Calu3 (cell line): ENCODE data around the gene SF3A2. TPM values are rescaled to one million over a fixed set of nuclear protein-coding genes. Genes with fewer than 3 reads are reported as not detected.

Source experiments
- BruUV-seq: library from RNA; stranded (reverse); fragments of 400-500 nt; replicated peaks from 2 replicates; lab custom pipeline; 2021; lab: Mats Ljungman, UMichigan
- CTCF ChIA-PET: fragments of 300-600 bp; sonication (Branson Sonifier 250); formaldehyde crosslinking; loops from one replicate; lab custom pipeline; 2022; ENCODE audit warnings: antibody characterized with exemption; lab: Charles Lee
- DNase-seq: peaks from one replicate; pipeline ENCODE4 v3.0.0; 2022
- H3K27ac Mint-ChIP-seq: one replicate; pipeline ENCODE4 v1.8.0; 2022; ENCODE audit warnings: mixed read lengths; ENCODE audit not compliant: unreplicated experiment
- H3K27me3 Mint-ChIP-seq: one replicate; pipeline ENCODE4 v1.8.0; 2022; ENCODE audit warnings: mixed read lengths; ENCODE audit not compliant: unreplicated experiment
- H3K36me3 Mint-ChIP-seq: one replicate; pipeline ENCODE4 v1.8.0; 2022; ENCODE audit warnings: mild to moderate bottlenecking, moderate library complexity, mixed read lengths; ENCODE audit not compliant: insufficient read depth, unreplicated experiment
- H3K4me1 Mint-ChIP-seq: one replicate; pipeline ENCODE4 v1.8.0; 2022; ENCODE audit warnings: mild to moderate bottlenecking, low read depth, mixed read lengths; ENCODE audit not compliant: unreplicated experiment
- H3K4me3 Mint-ChIP-seq: one replicate; pipeline ENCODE4 v1.8.0; 2022; ENCODE audit warnings: mild to moderate bottlenecking, low read depth, moderate library complexity, mixed read lengths; ENCODE audit not compliant: unreplicated experiment
- H3K9me3 Mint-ChIP-seq: one replicate; pipeline ENCODE4 v1.8.0; 2022; ENCODE audit warnings: low read depth, mixed read lengths; ENCODE audit not compliant: unreplicated experiment
- intact Hi-C: fragments of 100-400 bp; cut with micrococcal nuclease; formaldehyde crosslinking; loops from one replicate; pipeline ENCODE4 v1.10.0; 2022; ENCODE audit not compliant: unreplicated experiment
- total RNA-seq: library from RNA; stranded (reverse); gene quantifications from 2 replicates; pipeline ENCODE4 v1.2.3, GENCODE V29; 2022
- TF ChIP-seq, protein P1 (sequence below): fragments of 200-600 bp; IDR thresholded peaks from one replicate; pipeline ENCODE4 v1.8.0; 2022; ENCODE audit warnings: antibody characterized with exemption; ENCODE audit not compliant: unreplicated experiment

SF3A2 gene
- total RNA-seq, 1 experiment from 2014 or later: 83.6 TPM

DNA sequence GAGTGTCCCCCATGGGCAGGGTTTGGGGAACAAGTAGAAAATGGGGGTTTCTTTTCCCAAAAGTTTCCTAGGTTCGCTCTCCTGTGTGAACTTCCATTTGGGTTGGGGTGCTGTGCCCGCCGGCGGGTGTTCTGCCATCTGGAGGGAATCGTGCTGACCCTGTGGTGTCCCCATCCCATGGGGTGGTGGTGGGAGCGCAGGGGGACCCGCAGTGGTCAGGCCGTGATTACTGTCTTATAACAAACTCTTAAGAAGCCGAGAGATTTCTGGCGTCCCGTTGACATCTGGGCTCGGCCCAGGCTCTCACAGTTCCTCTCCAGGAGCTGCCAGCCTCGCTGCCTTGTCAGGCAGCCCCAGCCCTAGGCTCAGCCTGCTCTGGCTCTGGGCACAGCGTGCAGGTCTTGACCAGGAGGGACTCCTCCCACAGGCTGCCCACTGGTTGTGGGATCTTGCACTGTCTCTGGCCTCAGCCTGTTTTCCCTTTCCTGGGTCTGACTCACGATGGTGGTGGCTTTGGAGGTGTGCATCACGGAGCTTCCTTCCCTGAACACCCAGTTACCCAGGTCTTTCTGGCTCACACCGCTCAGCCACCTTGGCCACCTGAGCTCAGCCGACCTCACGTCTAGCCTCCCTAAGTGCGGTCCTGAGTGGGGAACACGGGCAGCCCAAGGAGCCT is 35.0 kb upstream of the SF3A2 start:
- intact Hi-C loops: no loop called here
- Mint-ChIP-seq H3K4me3 (no peak overlapping the region), H3K9me3 (no peaks in the 10 kb centered on the region), H3K36me3 (peaks cover 28% of the 10 kb centered on the region), H3K27ac (no peak overlapping the region), H3K27me3 (no peaks in the 10 kb centered on the region), H3K4me1 (no peaks in the 10 kb centered on the region)
- no TSS peak for BruUV-seq
- TF ChIP-seq, protein P1, sequence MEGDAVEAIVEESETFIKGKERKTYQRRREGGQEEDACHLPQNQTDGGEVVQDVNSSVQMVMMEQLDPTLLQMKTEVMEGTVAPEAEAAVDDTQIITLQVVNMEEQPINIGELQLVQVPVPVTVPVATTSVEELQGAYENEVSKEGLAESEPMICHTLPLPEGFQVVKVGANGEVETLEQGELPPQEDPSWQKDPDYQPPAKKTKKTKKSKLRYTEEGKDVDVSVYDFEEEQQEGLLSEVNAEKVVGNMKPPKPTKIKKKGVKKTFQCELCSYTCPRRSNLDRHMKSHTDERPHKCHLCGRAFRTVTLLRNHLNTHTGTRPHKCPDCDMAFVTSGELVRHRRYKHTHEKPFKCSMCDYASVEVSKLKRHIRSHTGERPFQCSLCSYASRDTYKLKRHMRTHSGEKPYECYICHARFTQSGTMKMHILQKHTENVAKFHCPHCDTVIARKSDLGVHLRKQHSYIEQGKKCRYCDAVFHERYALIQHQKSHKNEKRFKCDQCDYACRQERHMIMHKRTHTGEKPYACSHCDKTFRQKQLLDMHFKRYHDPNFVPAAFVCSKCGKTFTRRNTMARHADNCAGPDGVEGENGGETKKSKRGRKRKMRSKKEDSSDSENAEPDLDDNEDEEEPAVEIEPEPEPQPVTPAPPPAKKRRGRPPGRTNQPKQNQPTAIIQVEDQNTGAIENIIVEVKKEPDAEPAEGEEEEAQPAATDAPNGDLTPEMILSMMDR: no peak
- no peak for DNase-seq
- CTCF ChIA-PET: no interaction called here

DNA sequence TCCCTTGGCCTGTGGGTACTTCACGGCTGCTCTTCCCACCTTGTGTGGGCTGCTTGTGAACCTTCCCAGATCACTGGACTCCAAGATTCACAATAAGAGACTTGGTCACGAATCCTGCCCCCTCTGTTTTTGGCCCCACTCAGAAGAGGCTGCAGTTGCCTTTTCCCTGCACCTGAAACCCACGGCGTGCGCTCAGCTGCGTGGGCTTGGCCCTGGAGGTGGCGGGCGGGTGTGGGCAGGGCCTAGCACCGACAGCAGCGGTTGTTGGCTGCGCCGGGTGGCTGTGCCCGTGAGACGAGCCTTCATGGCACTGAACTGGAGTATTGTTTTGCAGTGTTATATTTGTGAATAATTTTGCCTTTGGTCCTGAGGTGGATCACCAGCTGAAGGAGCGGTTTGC is 34.3 kb upstream of the SF3A2 start:
- Mint-ChIP-seq H3K27me3 (no peaks in the 10 kb centered on the region), H3K36me3 (peaks cover 21% of the 10 kb centered on the region)

DNA sequence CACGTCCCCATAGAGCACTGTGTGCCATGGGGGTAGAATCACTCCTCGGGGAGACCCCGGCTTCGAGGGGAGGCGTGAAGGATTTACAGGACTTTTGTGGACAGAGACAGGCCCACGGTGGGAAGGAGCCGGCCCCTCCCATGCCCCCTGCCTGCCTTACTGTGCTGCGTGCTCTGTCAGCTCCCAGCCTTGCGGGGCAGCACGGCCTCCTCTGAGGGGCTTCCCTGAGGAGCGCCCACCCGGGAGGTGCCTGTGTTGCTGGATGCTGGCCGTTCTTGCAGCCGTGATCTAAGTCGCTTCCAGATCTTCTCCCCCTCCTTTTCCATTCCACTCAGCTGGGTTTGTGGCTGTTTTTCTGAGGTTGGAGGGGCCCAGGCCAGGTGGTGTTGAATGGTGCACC is 29.6 kb upstream of the SF3A2 start:
- intact Hi-C loops: no loop called here
- Mint-ChIP-seq H3K27ac (no peak overlapping the region), H3K4me1 (no peaks in the 10 kb centered on the region), H3K36me3 (peaks cover 23% of the 10 kb centered on the region), H3K4me3 (no peak overlapping the region), H3K27me3 (no peaks in the 10 kb centered on the region), H3K9me3 (no peaks in the 10 kb centered on the region)
- no peak for DNase-seq
- TF ChIP-seq, protein P1: no peak
- BruUV-seq: no TSS peak
- CTCF ChIA-PET: no interaction called here

More for the DNA sequence above, 34.3 kb upstream of the SF3A2 start:
- BruUV-seq: no TSS peak
- CTCF ChIA-PET: no interaction called here
- TF ChIP-seq, protein P1: no peak
- no peak for DNase-seq
- Mint-ChIP-seq H3K9me3 (no peaks in the 10 kb centered on the region), H3K4me1 (no peaks in the 10 kb centered on the region), H3K27ac (no peak overlapping the region), H3K4me3 (no peak overlapping the region)
- intact Hi-C loops: no loop called here

DNA sequence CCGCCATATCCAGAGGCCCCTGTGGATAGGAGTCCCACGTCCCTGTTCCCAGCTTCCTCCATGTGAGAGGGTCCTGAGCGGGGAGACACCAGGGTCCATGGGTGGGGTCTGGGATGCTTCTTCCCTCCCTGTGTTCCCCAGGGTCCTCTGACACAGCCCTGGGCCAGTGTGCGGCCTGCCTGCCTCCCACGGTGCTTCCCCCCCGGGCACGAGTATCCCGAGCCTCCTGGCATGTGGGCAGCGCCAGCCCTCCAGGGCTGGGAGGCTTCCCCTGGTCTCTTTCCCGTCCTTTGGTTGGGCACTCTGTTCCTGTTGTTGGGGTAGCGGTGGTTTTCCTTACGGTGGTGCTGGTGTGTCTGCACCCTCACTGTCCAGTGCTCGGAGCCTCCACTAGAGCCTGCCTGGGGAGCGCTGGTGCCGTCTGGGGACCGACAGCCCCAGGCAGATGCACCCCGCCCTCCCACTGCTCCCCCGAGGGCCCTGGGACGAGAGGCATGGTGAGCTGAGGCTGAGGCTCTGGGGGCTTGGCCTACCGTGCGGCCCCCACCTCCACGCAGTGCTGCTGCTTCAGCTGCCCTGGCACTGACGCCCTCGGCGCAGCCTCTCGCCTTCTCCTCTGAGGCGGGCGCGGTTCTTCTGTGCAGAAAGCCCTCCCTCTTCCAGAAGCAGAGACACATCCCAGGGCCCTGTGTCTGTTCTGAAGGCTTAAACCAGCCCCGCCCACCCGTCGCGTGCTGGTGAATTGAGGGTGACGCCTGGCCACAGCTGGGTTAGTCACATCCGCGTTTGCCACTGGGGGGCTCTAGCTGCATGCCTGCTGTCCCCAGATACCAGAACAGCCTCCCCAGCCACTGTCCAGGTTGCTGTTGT is 28.4 kb upstream of the SF3A2 start:
- Mint-ChIP-seq H3K4me3 (no peak overlapping the region), H3K27me3 (no peaks in the 10 kb centered on the region), H3K36me3 (peaks cover 25% of the 10 kb centered on the region), H3K9me3 (no peaks in the 10 kb centered on the region), H3K4me1 (no peaks in the 10 kb centered on the region), H3K27ac (no peak overlapping the region)
- no peak for DNase-seq
- no TSS peak for BruUV-seq
- TF ChIP-seq, protein P1: no peak
- intact Hi-C loops: no loop called here
- CTCF ChIA-PET: no interaction called here
